CD4-positive, alpha-beta T cell treated with Interferon gamma for 1 hour (primary cell): ENCODE measurements around the gene CD276.
"Not testable (repeated sequence)": the region's sequence is repeated elsewhere in the genome, so short reads cannot be mapped to it uniquely, and the experiment has no call there.

ENCODE experiments used
- DNase-seq: peaks from one replicate; pipeline ENCODE4 v3.0.0-alpha.2; 2020

The CD276 gene

DNA sequence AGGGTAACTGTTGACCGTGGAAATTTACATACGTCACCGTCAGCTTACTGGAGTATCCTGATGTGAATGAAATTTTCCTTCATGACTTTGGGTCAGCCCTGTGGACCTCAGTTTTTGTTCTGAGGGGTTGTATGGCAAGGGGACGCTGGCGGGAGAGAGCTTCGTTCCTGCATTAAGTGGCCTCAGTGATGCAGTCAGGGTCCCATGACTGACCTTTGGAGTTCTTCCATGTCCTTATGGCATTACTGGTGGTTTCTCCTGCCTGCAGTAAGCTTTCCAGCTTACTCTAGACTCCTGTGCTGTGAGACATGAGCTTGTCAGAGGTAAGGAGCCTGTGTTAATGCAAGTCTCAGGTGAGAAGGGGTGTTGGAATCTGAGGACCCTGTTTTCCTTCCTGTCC is 1.8 kb downstream of the CD276 start:
- DNase-seq = no peak

- DNase-seq = no peak
Measured at GRCh38 chr15:73686781-73687256, 2.6 kb downstream of the CD276 start.

- no peak for DNase-seq
Measured at GRCh38 chr15:73687351-73687750, 3.2 kb downstream of the CD276 start.

- no peak for DNase-seq
Measured at GRCh38 chr15:73688455-73688854, 4.3 kb downstream of the CD276 start.

DNA sequence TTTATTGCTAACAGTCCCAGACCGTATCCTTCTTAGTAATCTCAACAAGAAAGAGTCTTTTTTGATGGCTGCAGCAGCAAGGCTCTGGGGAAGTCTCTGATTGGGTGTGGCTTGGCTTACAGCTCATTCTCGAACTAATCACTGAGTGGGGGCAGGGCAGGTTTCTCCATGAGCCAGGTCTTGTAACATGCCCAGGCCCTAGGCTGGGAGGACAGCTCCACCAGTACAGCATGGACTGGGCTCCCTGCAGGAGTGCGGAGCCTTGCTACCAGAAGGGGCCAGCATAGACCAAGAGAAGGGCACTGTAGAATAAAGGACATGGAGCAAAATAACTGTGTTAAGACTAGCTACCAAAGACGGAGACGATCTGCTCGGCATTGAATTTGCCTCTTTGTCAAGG is 7.2 kb downstream of the CD276 start:
- no peak for DNase-seq

GRCh38 chr15:73694419-73694818 is 10.2 kb downstream of the CD276 start:
- DNase-seq = no peak

- no peak for DNase-seq
Measured at GRCh38 chr15:73695773-73696640, 11.8 kb downstream of the CD276 start.

DNA sequence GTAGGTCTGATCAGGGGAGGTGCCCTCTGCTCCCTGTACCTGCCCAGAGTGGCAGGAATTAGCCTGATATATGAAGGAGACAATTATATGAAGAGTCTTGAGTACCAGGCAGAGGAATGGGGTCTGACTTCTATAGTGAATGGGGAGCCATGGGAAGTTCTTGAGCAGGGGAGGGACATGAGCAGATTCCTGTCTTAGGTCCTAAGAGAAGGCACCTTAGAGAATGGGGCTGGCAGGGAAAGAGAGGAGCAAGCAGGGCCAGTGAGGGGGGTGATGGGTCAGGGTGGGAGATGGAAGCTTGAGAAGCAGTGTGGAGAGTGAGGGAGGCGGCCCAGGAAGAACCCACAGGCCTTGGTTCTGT is 12.4 kb downstream of the CD276 start:
- DNase-seq = no peak

- peak; percentile 70 for DNase-seq
Measured at GRCh38 chr15:73697033-73697467, 12.9 kb downstream of the CD276 start.

DNA sequence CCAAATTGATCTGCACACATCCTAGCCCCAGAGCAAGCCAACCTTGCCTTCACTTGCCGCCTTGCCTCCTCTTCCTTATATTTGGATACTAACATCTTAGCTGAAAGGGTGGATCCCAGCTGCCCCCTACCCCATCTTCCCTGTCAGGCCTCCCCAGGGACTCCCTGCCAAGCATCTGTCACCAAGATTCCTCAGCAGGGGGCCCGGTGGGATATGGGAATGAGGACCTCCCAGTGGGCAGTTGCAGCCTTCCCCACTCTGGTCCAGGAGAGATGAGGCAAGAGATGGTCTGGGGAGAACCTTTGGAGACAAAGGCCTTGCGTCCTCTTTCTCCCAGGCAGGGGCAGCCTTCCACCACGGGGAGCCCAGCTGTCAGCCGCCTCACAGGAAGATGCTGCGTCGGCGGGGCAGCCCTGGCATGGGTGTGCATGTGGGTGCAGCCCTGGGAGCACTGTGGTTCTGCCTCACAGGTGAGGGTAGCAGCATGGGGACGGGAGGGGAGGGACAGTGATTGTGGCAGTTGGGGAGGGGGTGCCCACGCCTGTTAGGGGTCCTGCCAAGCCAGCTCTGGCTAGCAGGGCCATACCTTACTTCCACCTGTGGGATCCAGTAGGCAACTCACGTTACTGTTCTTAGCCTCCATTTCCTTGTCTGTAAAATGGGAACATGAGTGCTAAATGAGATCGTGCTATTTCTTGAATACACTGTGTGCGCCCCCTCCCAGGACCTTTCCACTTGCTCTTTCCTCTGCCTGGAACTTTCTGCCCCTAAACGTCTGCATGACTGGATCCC is 15.3 kb downstream of the CD276 start:
- no peak for DNase-seq

DNA sequence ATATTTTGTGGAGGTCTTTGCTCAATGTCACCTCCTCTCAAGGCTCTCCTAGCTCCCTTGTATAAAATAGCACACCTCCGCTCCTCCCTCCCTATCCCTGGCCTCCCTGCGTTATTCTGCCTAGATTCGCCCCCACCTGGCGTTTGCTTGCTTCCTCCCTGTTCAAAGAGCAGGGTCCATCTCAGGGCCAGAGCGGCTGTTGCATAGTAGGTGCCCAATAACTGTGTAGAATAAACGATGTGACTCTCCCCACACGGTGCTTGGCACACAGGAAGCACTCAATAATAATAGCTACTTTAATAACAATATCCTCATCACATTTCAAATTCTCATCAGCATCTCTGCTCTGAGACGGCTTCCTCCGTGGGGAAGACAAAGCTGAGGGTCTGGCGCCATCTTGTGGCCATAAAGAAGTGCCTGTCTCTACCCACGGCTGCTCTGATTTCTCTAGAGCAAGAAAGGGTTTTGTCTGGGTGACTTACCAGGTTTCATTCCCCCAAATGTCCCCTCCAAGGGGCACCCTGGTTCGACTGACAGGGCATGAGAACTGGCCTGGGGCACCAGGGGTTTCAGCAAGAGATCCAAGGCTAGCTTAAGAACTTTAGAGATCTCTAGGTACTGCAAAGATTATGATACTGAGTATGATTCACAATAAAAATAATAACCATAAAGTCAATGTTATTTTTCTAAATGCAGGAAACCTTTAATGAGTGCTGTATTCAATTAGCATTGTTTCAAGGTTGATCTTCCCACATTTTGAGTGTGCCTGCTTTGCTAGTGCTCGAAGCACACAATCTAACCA is 16.1 kb downstream of the CD276 start:
- DNase-seq = peak; percentile 63

- not testable (repeated sequence) for DNase-seq
Measured at GRCh38 chr15:73702311-73703239, 18.4 kb downstream of the CD276 start.

GRCh38 chr15:73703601-73704000 is 19.4 kb downstream of the CD276 start:
- DNase-seq = not testable (repeated sequence)

- not testable (repeated sequence) for DNase-seq
Measured at GRCh38 chr15:73704142-73704868, 20.1 kb downstream of the CD276 start.

DNA sequence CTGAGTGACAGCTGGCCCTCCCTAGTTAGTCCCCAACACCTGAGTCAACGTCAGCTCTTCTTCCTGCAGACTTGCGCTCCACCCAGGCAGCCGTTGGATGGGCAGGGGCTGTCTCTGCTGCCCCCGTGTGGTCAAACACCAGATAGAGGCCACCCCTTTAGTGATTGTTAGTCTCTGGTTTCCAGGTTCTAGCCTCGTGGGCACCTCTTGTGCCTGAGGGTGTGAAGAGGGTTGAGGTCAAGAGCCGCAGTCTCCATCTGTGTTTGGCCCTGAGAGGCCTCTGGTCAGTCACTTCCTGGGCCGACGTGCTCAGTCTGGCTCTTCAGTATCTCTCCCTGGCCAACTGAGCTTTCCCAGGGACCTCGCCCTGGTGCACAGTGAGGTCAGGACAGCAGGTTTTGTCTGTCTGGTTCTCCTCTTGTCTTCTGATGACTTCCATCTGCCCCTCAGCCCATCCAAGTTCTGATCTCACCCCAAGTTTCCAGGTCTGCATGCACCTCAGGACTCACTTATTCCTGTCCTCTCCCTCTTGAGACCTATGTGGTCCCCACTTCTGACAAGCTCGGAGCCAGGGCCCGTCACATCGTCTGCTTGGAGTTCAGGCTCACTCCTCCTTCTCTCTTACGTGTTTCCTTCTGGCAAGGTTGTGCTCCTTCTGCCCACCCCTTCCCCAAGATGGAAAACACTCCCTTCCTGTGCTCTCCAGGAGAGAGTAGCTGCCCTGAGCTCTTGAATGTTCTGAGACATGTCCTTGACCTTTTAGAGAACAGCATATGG is 20.9 kb downstream of the CD276 start:
- DNase-seq = peak; percentile 44

- no peak for DNase-seq
Measured at GRCh38 chr15:73708691-73709090, 24.5 kb downstream of the CD276 start.

GRCh38 chr15:73709241-73709640 is 25.1 kb downstream of the CD276 start:
- DNase-seq = no peak

DNA sequence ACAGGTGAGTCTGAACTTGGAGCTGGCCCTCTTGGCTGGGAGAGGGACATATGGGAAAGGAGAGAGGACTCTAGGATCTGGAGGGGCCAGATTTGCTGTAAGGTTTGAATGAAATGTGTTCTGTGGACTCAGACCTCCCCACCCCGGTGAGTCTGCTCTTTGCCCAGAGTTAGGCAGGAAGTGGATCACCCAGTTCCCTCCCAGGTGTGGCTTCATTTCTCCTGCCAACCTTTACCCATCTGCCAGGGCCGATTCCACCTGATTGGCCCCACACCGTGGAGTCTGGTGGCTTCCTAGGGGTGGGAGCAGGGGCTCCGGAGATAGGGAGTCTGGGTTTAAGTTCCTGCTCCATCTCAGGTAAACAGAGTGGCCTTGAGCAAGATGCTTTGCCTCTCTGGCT is 25.5 kb downstream of the CD276 start:
- DNase-seq = no peak

DNA sequence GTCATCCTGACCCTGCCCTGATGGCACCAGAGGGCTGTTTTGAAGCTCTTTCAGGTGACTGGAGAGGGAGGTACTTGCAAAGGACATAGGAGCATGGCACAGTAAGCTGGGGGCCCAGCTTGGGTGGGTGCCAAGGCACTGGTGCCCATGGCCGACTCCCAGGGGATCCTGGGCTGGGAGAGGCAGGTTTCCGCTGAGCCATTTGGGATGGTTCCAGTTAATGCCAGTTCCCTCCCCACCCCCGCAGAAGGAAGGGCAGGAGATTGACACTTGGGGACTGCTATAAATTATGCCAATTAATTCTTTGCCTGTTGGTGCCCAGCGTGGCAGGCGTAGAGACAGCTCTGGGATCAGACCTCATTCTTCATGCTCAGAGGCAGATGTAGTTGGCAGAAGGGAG is 26.1 kb downstream of the CD276 start:
- no peak for DNase-seq

DNA sequence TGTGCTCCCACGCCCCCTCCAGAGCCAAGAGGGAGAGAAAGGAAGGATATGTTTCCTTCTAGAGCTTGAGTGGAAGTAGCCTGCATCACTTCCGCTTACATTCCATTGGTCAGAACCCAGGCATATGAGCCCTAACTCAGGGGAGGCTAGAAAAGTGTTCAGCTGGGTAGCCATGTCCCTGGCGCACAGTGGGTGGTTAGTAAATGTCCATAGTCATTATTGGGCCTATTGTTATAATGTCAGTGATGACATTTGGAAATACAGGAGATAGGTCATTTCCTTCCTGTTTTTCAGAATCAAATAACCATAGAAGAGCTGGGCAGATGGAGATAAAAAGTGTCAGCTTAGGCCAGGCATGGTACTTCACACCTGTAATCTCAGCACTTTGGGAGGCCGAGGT is 27.3 kb downstream of the CD276 start:
- DNase-seq = no peak
